D721Med (cell line): Measurements from ENCODE around the gene HOXB9.

Source experiments
- DNase-seq: peaks from one replicate; pipeline ENCODE4 v3.0.0; 2011; ENCODE audit warnings: low spot score; ENCODE audit not compliant: insufficient read length
- FAIRE-seq: peaks from 2 replicates; lab custom pipeline; 2011; peaks lifted over from hg19 to GRCh38; lab: Jason Lieb, UNC
- CTCF ChIP-seq: IDR thresholded peaks from 2 replicates; pipeline ENCODE4 v1.5.1; 2012; ENCODE audit warnings: mild to moderate bottlenecking, control low read depth; ENCODE audit not compliant: insufficient read depth; ENCODE audit errors: missing control alignments

HOXB9 gene

GRCh38 chr17:48622857-48623256 is 3.3 kb downstream of the HOXB9 start:
- FAIRE-seq (no peak), DNase-seq (no peak)
- TF ChIP-seq CTCF: no peak

- FAIRE-seq (no peak), DNase-seq (no peak)
- no peak for TF ChIP-seq CTCF
These were observed 4.5 kb downstream of the HOXB9 start for GRCh38 chr17:48621410-48622392.

- FAIRE-seq (no peak), DNase-seq (no peak)
- no peak for TF ChIP-seq CTCF
These were observed 5.6 kb downstream of the HOXB9 start for GRCh38 chr17:48620461-48621139.

GRCh38 chr17:48619826-48620449 is 6.2 kb downstream of the HOXB9 start:
- no peak for DNase-seq
- TF ChIP-seq CTCF: no peak
- FAIRE-seq: no peak

GRCh38 chr17:48618256-48618896 is 7.8 kb downstream of the HOXB9 start:
- peak; percentile 98 for TF ChIP-seq CTCF
- FAIRE-seq (no peak), DNase-seq (peak; percentile 93)

GRCh38 chr17:48617471-48618255 is 8.5 kb downstream of the HOXB9 start:
- FAIRE-seq: no peak
- no peak for DNase-seq
- TF ChIP-seq CTCF: no peak
